GM12878 (cell line): ENCODE data around the gene ACTL6A. TPM values are rescaled to one million over a fixed set of nuclear protein-coding genes. Genes with fewer than 3 reads are reported as not detected.

ENCODE experiments used
- ATAC-seq: fragments of 200-7000 bp; cut with Tn5 transposase; 3 replicates; pipeline ENCODE4 v1.9.1; 2020; ENCODE audit warnings: mild to moderate bottlenecking, moderate library complexity
- BruUV-seq: library from RNA; stranded (reverse); fragments of 400-500 nt; replicated peaks from 2 replicates; lab custom pipeline; 2021; lab: Mats Ljungman, UMichigan
- CTCF ChIA-PET: fragments of 300-600 bp; sonication (Branson Sonifier 250); formaldehyde crosslinking; extraction: SDS; loops from one replicate; lab custom pipeline; 2021; ENCODE audit warnings: inconsistent platforms; lab: Yijun Ruan, JAX
- POLR2A ChIA-PET: fragments of 350-600 bp; formaldehyde crosslinking; extraction: SDS; loops from one replicate; lab custom pipeline; 2021; ENCODE audit warnings: inconsistent platforms; lab: Charles Lee
- RAD21 ChIA-PET: fragments of 300-600 bp; sonication (Branson Sonifier 250); formaldehyde crosslinking; loops from one replicate; lab custom pipeline; 2023; ENCODE audit warnings: antibody characterized with exemption; ENCODE audit not compliant: unreplicated experiment; lab: Charles Lee
- SMC1A ChIA-PET: fragments of 300-600 bp; sonication (Branson Sonifier 250); formaldehyde crosslinking; loops from one replicate; lab custom pipeline; 2023; ENCODE audit not compliant: unreplicated experiment, uncharacterized antibody; lab: Charles Lee
- DNase-seq: peaks from one replicate; pipeline ENCODE4 v3.0.0-alpha.2; 2011; ENCODE audit warnings: low read depth, low spot score
- FAIRE-seq: peaks from 3 replicates; lab custom pipeline; 2011; peaks lifted over from hg19 to GRCh38; lab: Jason Lieb, UNC
- H2AFZ ChIP-seq: 2 replicates; pipeline ENCODE4 v1.6.0; 2011; ENCODE audit warnings: low read depth, low read length, control low read depth; ENCODE audit not compliant: control insufficient read depth
- H3K27ac ChIP-seq: 2 replicates; pipeline ENCODE4 v1.5.1; 2011; ENCODE audit warnings: control low read depth; ENCODE audit not compliant: control insufficient read depth, insufficient read depth
- H3K27me3 ChIP-seq, 2 experiments: replicated peaks in 1 of 2; 2 replicates each; pipeline versions ENCODE4 v1.6.0 to v1.6.1; 2011; ENCODE audit warnings: low read length in 1 of 2; ENCODE audit not compliant: control insufficient read depth in 2 of 2, insufficient read depth in 2 of 2
- H3K36me3 ChIP-seq, 2 experiments: 2 replicates each; pipeline ENCODE4 v1.5.1; 2011; ENCODE audit warnings: low read length in 1 of 2; ENCODE audit not compliant: control insufficient read depth in 2 of 2, insufficient read depth in 2 of 2
- H3K4me1 ChIP-seq: 2 replicates; pipeline ENCODE4 v1.6.1; 2011; ENCODE audit warnings: mild to moderate bottlenecking, low read length, moderate library complexity, mixed read lengths; ENCODE audit not compliant: control insufficient read depth, insufficient read depth
- H3K4me2 ChIP-seq: 2 replicates; pipeline ENCODE4 v1.6.0; 2011; ENCODE audit warnings: control low read depth; ENCODE audit not compliant: control insufficient read depth, insufficient read depth
- H3K4me3 ChIP-seq: fragments of 200-600 bp; sonication (generic); 2 replicates; pipeline ENCODE4 v1.5.1; 2016
- H3K79me2 ChIP-seq: 2 replicates; pipeline ENCODE4 v1.6.0; 2011; ENCODE audit warnings: low read length; ENCODE audit not compliant: control insufficient read depth, insufficient read depth
- H3K9ac ChIP-seq: 2 replicates; pipeline ENCODE4 v1.8.0; 2011; ENCODE audit warnings: low read length, control low read depth, mixed read lengths; ENCODE audit not compliant: control insufficient read depth, insufficient read depth
- H3K9me3 ChIP-seq: replicated peaks from 3 replicates; pipeline ENCODE4 v1.5.1; 2011; ENCODE audit warnings: mild to moderate bottlenecking, low read length; ENCODE audit not compliant: control insufficient read depth, insufficient read depth
- H4K20me1 ChIP-seq: 2 replicates; pipeline ENCODE4 v1.6.0; 2011; ENCODE audit not compliant: control insufficient read depth, insufficient read depth
- ATF7 ChIP-seq: fragments of 450-650 bp; IDR thresholded peaks from 2 replicates; pipeline ENCODE4 v1.6.1; 2016; ENCODE audit warnings: low read depth, mild to moderate bottlenecking
- CEBPB ChIP-seq, 2 experiments: fragments of 150-350 bp in 1 of 2; IDR thresholded peaks; 2 replicates each; pipeline ENCODE4 v1.6.1; 2012 to 2014; ENCODE audit warnings: low read depth in 2 of 2, low read length in 2 of 2, borderline replicate concordance in 1 of 2, inconsistent platforms in 1 of 2
- ELK1 ChIP-seq: IDR thresholded peaks from 2 replicates; pipeline ENCODE4 v1.6.1; 2012; ENCODE audit warnings: low read depth, low read length, improper control_type of control experiment
- HDGF ChIP-seq: fragments of 450-650 bp; IDR thresholded peaks from 2 replicates; pipeline ENCODE4 v1.6.1; 2016; ENCODE audit warnings: antibody characterized with exemption
- LARP7 ChIP-seq: fragments of 450-650 bp; IDR thresholded peaks from 2 replicates; pipeline ENCODE4 v1.6.1; 2017; ENCODE audit warnings: mild to moderate bottlenecking
- MAX ChIP-seq: IDR thresholded peaks from 2 replicates; pipeline ENCODE4 v1.6.1; 2012; ENCODE audit warnings: low read depth, low read length, improper control_type of control experiment
- NFIC ChIP-seq: IDR thresholded peaks from 2 replicates; pipeline ENCODE4 v1.6.1; 2012; ENCODE audit warnings: low read depth, mild to moderate bottlenecking, inconsistent platforms, low read length, moderate library complexity
- NFYA ChIP-seq: IDR thresholded peaks from 2 replicates; pipeline ENCODE4 v1.6.1; 2011; ENCODE audit warnings: low read depth, mild to moderate bottlenecking, low read length, improper control_type of control experiment, borderline replicate concordance
- PKNOX1 ChIP-seq: fragments of 450-650 bp; IDR thresholded peaks from 2 replicates; pipeline ENCODE4 v1.6.1; 2016; ENCODE audit warnings: mild to moderate bottlenecking
- POLR2A ChIP-seq: IDR thresholded peaks from 2 replicates; pipeline ENCODE4 v1.6.1; 2011; ENCODE audit warnings: low read depth, mild to moderate bottlenecking, low read length
- RB1 ChIP-seq: fragments of 450-650 bp; formaldehyde crosslinking; IDR thresholded peaks from 2 replicates; pipeline ENCODE4 v1.6.1; 2017; ENCODE audit warnings: mild to moderate bottlenecking, borderline replicate concordance
- REST ChIP-seq: IDR thresholded peaks from 2 replicates; pipeline ENCODE4 v1.6.1; 2012; ENCODE audit warnings: mild to moderate bottlenecking, low read depth, low read length
- RUNX3 ChIP-seq: IDR thresholded peaks from 2 replicates; pipeline ENCODE4 v1.6.1; 2012; ENCODE audit warnings: low read length, inconsistent platforms
- SIX5 ChIP-seq: IDR thresholded peaks from 2 replicates; pipeline ENCODE4 v1.6.1; 2011; ENCODE audit warnings: mild to moderate bottlenecking, low read depth, low read length, moderate library complexity; ENCODE audit not compliant: severe bottlenecking
- TARDBP ChIP-seq: IDR thresholded peaks from 2 replicates; pipeline ENCODE4 v1.6.1; 2016; ENCODE audit warnings: borderline replicate concordance
- ZBTB33 ChIP-seq: fragments of 450-650 bp; IDR thresholded peaks from 2 replicates; pipeline ENCODE4 v1.6.1; 2017; ENCODE audit warnings: mild to moderate bottlenecking
- WGBS: methylation state at CpG from one replicate; pipeline ENCODE4 v1.1.6; 2016; ENCODE audit warnings: low lambda C conversion rate; ENCODE audit not compliant: insufficient replicate concordance, insufficient coverage; ENCODE audit errors: missing lambda C conversion rate; 5-methylcytosine and 5-hydroxymethylcytosine counted together
- in situ Hi-C: fragments of 300-500 bp; cut with MboI; formaldehyde crosslinking; loops from 9 replicates; pipeline ENCODE4 v1.14.3; 2018; ENCODE audit warnings: mixed read lengths
- intact Hi-C: fragments of 100-400 bp; cut with micrococcal nuclease; formaldehyde crosslinking; loops from one replicate; pipeline ENCODE4 v1.14.2; 2022; ENCODE audit not compliant: unreplicated experiment
- polyA plus RNA-seq, 11 experiments: library from polyadenylated mRNA; depleted of rRNA in 4 of 11; unstranded in 6 of 11; stranded (reverse) in 5 of 11; fragments of >200 nt; fragmentation: Nextera tagmentation in 4 of 11; fragmentation: Illumina TruSeq in 1 of 11; extraction: Ambion mirVana in 4 of 11; extraction: Trizol in 1 of 11; gene quantifications; 1 replicate in 1 of 11; 2 replicates in 10 of 11; pipeline versions ENCODE4 v1.2.1 to v1.2.3, GENCODE V29; 2011 to 2016; ENCODE audit warnings: inconsistent platforms in 2 of 11, missing spikeins in 2 of 11, low read depth in 1 of 11
- total RNA-seq, 4 experiments: library from RNA; depleted of rRNA in 3 of 4; stranded (reverse); fragments of >200 nt in 3 of 4; fragmentation: Illumina TruSeq in 1 of 4; extraction: Trizol in 1 of 4; gene quantifications; 2 replicates each; pipeline versions ENCODE4 v1.2.1 to v1.2.3, GENCODE V29; 2013 to 2021

The ACTL6A gene
- total and polyA plus RNA-seq, 10 of the 15 experiments (the other 5 are each of a cell fraction or from before 2014, with no cell fraction given): 70.2 to 197 (median 105) TPM

GRCh38 chr3:179608931-179609720, 46.4 kb downstream of the ACTL6A start:
- WGBS: 3% methylated on average over 6 of the region's 6 CpGs
- Histone ChIP-seq H4K20me1 (no peaks in the 10 kb centered on the region), H2AFZ (peak overlapping the region; percentile 70), H3K9ac (peak overlapping the region; percentile 1; the same call in 1 of the 2 replicates), H3K9me3 (no peaks in the 10 kb centered on the region), H3K79me2 (peaks cover 40% of the 10 kb centered on the region), H3K4me2 (peak overlapping the region; percentile 90), H3K27ac (peak overlapping the region; percentile 69), H3K27me3 (no peaks in the 10 kb centered on the region), H3K4me3 (peak overlapping the region; percentile 38; the same call in 1 of the 2 replicates), H3K36me3 (no peaks in the 10 kb centered on the region), H3K4me1 (peaks cover 20% of the 10 kb centered on the region)
- ChIA-PET CTCF (interaction anchor here (0.6 to 0.8 kb wide), 4 partner anchors 40 to 230 kb away, joined by 3 read pairs; no protein-coding TSS in a partner anchor), SMC1A (interaction anchor here (0.8 to 1.5 kb wide), 3 partner anchors 9 to 19 kb away, joined by 3 to 4 read pairs (median 3); no protein-coding TSS in a partner anchor), POLR2A (no interaction called here), RAD21 (no interaction called here)
- ATAC-seq (peak; percentile 73), DNase-seq (peak; percentile 52), FAIRE-seq (peak; percentile 76)
- no TSS peak for BruUV-seq
- in situ Hi-C loops: no loop called here
- intact Hi-C loops: no loop called here
- no peak for TF ChIP-seq HDGF
- TF ChIP-seq LARP7: no peak
- no peak for TF ChIP-seq REST
- no peak for TF ChIP-seq CEBPB (IDR thresholded peaks at IDR 0.05; ENCODE audit: borderline replicate concordance in 1 of 2, low read depth in 2 of 2, low read length in 2 of 2)
- no peak for TF ChIP-seq RB1
- no peak for TF ChIP-seq ELK1
- no peak for TF ChIP-seq SIX5
- peak; percentile 75 for TF ChIP-seq RUNX3
- TF ChIP-seq PKNOX1: peak; percentile 34; the same call in 1 of the 2 replicates
- TF ChIP-seq MAX: no peak
- TF ChIP-seq TARDBP: no peak
- no peak for TF ChIP-seq NFIC
- no peak for TF ChIP-seq ZBTB33
- TF ChIP-seq NFYA: no peak
- peak; percentile 44 for TF ChIP-seq ATF7
- TF ChIP-seq POLR2A: no peak
